Bronchus fibroblast of lung (primary cell): ENCODE measurements around the gene GSTT2. TPM values are rescaled to one million over a fixed set of nuclear protein-coding genes. Genes with fewer than 3 reads are reported as not detected.

Experiments
- total RNA-seq: library from RNA; depleted of rRNA; stranded (reverse); fragments of >200 nt; gene quantifications from 2 replicates; pipeline ENCODE4 v1.2.3, GENCODE V29; 2015

GSTT2 gene
- 2.4 and 3.9 TPM in 2 replicates for total RNA-seq

DNA sequence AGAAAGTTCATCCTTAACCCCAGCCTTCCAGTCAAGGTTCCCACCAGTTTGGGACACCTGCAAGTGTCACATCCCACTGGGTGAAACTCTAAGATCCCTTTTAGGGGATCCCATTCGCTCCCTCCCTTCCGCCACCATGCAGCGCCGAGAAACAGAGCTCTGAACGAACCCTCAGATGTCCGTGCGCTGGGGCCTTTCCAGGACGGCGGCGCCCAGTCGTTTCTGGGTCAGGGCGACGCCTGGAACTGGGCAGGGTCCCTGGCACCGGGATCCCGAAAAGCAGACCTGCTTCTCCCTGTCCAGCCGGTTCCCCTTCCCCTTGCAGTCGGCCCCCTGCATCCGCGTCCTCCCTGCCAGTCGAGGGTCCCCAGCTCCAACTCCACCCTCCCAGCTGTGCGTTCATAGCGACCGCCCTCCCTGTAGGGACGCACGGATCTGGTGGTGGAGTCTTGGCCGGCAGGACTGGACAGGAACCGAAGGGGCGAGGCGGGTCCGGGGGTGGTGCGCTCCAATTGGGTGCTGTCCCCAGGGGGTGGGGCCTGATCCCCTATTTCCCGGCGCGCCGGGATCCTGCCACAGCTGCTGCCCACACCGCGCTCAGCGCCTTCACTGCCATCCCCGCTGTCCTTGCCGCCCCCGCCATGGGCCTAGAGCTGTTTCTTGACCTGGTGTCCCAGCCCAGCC lies at the start of gene GSTT2:
TSS of gene GSTT2 (plus strand) at position 578 of the 684 bp plus-strand sequence.

GRCh38 chr22:23961084-23961771 lies 18.7 kb upstream of the GSTT2 start, which contains the start of gene GSTT2B:
Gene GSTT2B (minus strand): TSS chr22:23961195. CDS start chr22:23961131, 64 bp downstream.

DNA sequence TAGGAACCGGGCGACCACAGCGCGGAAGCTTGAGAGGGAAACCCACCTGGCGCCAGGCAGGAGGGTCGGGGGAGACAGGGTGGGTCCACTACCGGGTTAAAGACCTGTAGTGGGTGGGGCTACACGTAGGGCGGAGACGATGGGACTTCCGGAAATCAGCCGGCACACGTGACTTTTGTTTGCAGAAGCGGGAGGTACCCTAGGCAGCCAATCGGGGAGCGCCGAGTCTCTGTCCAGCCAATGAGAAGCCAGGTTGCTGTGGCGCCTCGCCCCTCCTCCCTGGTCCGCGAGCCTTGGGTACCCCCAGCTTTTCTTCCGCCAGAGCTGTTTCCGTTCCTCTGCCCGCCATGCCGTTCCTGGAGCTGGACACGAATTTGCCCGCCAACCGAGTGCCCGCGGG lies 13.4 kb upstream of the GSTT2 start, which contains the start of gene DDTL:
TSS of gene DDTL (plus strand) at position 321 of the 400 bp plus-strand sequence. CDS start at position 348, 27 bp downstream.

DNA sequence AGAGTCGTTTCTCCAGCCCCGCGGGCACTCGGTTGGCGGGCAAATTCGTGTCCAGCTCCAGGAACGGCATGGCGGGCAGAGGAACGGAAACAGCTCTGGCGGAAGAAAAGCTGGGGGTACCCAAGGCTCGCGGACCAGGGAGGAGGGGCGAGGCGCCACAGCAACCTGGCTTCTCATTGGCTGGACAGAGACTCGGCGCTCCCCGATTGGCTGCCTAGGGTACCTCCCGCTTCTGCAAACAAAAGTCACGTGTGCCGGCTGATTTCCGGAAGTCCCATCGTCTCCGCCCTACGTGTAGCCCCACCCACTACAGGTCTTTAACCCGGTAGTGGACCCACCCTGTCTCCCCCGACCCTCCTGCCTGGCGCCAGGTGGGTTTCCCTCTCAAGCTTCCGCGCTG lies 5.6 kb upstream of the GSTT2 start, which contains the start of gene DDT:
TSS of gene DDT (minus strand) at position 97 of the 400 bp plus-strand sequence. CDS start at position 70, 27 bp downstream.

GRCh38 chr22:24005201-24005600 lies 25.3 kb downstream of the GSTT2 start, which contains the start of gene GSTT4:
Gene GSTT4 (minus strand): TSS chr22:24005453. CDS start chr22:24005356, 97 bp downstream.

Other genes starting within 250 kb of the GSTT2 start
- gene ZNF70, start 229.0 kb upstream of the GSTT2 start, total RNA-seq: 3.6 and 3.9 TPM in 2 replicates
- not detected in 2 replicates for gene VPREB3, start 225.7 kb upstream of the GSTT2 start, total RNA-seq
- 1.2 and 1.3 TPM in 2 replicates for gene C22orf15, start 217.1 kb upstream of the GSTT2 start, total RNA-seq
- gene CHCHD10, start 212.2 kb upstream of the GSTT2 start, total RNA-seq: 4.9 and 8.5 TPM in 2 replicates
- gene MMP11, start 207.3 kb upstream of the GSTT2 start, total RNA-seq: 4.5 and 5.4 TPM in 2 replicates
- gene SMARCB1, start 193.2 kb upstream of the GSTT2 start, total RNA-seq: 141 and 150 TPM in 2 replicates
- 1.3 and 1.5 TPM in 2 replicates for gene DERL3, start 141.1 kb upstream of the GSTT2 start, total RNA-seq
- 3.7 and 4.0 TPM in 2 replicates for gene SLC2A11, start 122.3 kb upstream of the GSTT2 start, total RNA-seq
- gene MIF, start 85.8 kb upstream of the GSTT2 start, total RNA-seq: 677 and 718 TPM in 2 replicates
- gene GSTT2B, start 18.9 kb upstream of the GSTT2 start, total RNA-seq: 28.9 and 31.1 TPM in 2 replicates
- gene DDTL, start 13.2 kb upstream of the GSTT2 start, total RNA-seq: 0.50 and 0.59 TPM in 2 replicates
- 134 and 147 TPM in 2 replicates for gene DDT, start 5.7 kb upstream of the GSTT2 start, total RNA-seq
- not detected in 2 replicates for gene GSTT4, start 25.3 kb downstream of the GSTT2 start, total RNA-seq
- gene CABIN1, start 31.2 kb downstream of the GSTT2 start, total RNA-seq: 35.1 and 36.5 TPM in 2 replicates
- 2.9 and 3.1 TPM in 2 replicates for gene SUSD2, start 201.4 kb downstream of the GSTT2 start, total RNA-seq